COLO668 (cell line): Measurements from ENCODE around the gene SNED1.
A peak's percentile ranks its signal among the peaks of the same experiment; 100 is the strongest.

Experiments used
- DNase-seq: peaks from one replicate; lab custom pipeline; 2025; ENCODE audit not compliant: unreplicated experiment; lab: John Stamatoyannopoulos, UW

Gene SNED1

GRCh38 chr2:241020629-241021190, 22.3 kb downstream of the SNED1 start:
- DNase-seq = no peak

- no peak for DNase-seq
These were observed 27.2 kb downstream of the SNED1 start for GRCh38 chr2:241025639-241026038.

- no peak for DNase-seq
These were observed 31.3 kb downstream of the SNED1 start for GRCh38 chr2:241029599-241030332.

GRCh38 chr2:241030333-241030680, 31.9 kb downstream of the SNED1 start:
- DNase-seq = no peak

- peak; percentile 15 for DNase-seq
These were observed 32.5 kb downstream of the SNED1 start for GRCh38 chr2:241030883-241031282.

- DNase-seq = peak; percentile 29
These were observed 33.2 kb downstream of the SNED1 start for GRCh38 chr2:241031436-241032165.

GRCh38 chr2:241033336-241033987, 35.0 kb downstream of the SNED1 start:
- no peak for DNase-seq

GRCh38 chr2:241033994-241034393, 35.6 kb downstream of the SNED1 start:
- no peak for DNase-seq

GRCh38 chr2:241034490-241035141, 36.2 kb downstream of the SNED1 start:
- no peak for DNase-seq

- no peak for DNase-seq
These were observed 36.9 kb downstream of the SNED1 start for GRCh38 chr2:241035142-241035817.

- no peak for DNase-seq
These were observed 37.5 kb downstream of the SNED1 start for GRCh38 chr2:241035818-241036396.

- DNase-seq = no peak
These were observed 38.1 kb downstream of the SNED1 start for GRCh38 chr2:241036397-241036963.

GRCh38 chr2:241036964-241037421, 38.6 kb downstream of the SNED1 start:
- no peak for DNase-seq

GRCh38 chr2:241037498-241037897, 39.1 kb downstream of the SNED1 start:
- DNase-seq = no peak

GRCh38 chr2:241038374-241039180, 40.2 kb downstream of the SNED1 start:
- no peak for DNase-seq

- no peak for DNase-seq
These were observed 41.0 kb downstream of the SNED1 start for GRCh38 chr2:241039416-241039815.

- DNase-seq = no peak
These were observed 41.8 kb downstream of the SNED1 start for GRCh38 chr2:241040081-241040803.

- no peak for DNase-seq
These were observed 43.3 kb downstream of the SNED1 start for GRCh38 chr2:241041589-241042158.
